Measurements from ENCODE around the gene CFAP58.

DNA sequence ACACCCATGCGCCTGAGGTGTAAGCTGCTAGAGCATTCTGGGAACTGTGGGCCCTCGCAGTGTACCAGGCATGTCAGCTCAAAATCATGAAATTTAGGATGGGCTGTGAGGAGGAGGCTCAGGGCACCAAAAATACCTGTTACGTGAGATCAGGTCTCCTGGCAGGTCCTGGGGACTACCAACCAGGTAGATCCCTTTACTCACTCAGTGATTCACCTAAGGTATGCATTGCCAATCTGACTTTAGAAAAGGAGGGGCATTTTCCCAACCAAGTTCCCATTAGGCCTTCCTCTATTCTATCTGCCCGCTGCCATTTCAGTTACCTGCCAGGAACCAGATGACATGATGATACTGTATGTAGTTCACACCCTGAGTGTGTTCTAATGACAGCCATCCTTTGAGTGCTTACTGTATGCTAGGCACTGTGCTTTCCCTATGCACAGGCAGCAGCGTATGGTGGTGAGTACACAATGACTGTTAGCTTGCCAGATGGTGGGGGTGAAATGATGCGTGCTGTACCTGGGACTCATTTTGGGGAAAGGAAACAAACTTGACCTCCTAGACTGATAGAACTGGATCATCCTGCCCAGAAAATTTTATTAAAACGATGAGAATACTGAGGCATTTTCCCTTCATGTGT is 62.0 kb downstream of the CFAP58 start:
- no peak for TF ChIP-seq CTCF (IDR thresholded peaks at IDR 0.05)
- no peak for TF ChIP-seq EZH2 (IDR thresholded peaks at IDR 0.05; ENCODE audit: borderline replicate concordance, insufficient read depth, low read depth, low read length, poor library complexity, severe bottlenecking)

Data from B cell (primary cell).